Left ventricle myocardium inferior (tissue), 1 donor: ENCODE measurements around the gene ATL2. TPM values are rescaled to one million over a fixed set of nuclear protein-coding genes. Genes with fewer than 3 reads are reported as not detected.
"Not testable (repeated sequence)": the region's sequence is repeated elsewhere in the genome, so short reads cannot be mapped to it uniquely, and the experiment has no call there.

Experiments used
- DNase-seq: peaks from one replicate; pipeline ENCODE4 v3.0.0-alpha.2; 2020
- H3K27ac ChIP-seq: fragments of 200-600 bp; replicated peaks from 2 replicates; pipeline ENCODE4 v1.8.0; 2021
- H3K27me3 ChIP-seq: fragments of 200-600 bp; 2 replicates; pipeline ENCODE4 v1.8.0; 2021; ENCODE audit warnings: low read depth
- H3K36me3 ChIP-seq: fragments of 200-600 bp; 2 replicates; pipeline ENCODE4 v1.8.0; 2021
- H3K4me1 ChIP-seq: fragments of 200-600 bp; 2 replicates; pipeline ENCODE4 v1.8.0; 2021
- H3K4me3 ChIP-seq: fragments of 200-600 bp; 2 replicates; pipeline ENCODE4 v1.8.0; 2021; ENCODE audit warnings: mild to moderate bottlenecking, moderate library complexity
- H3K9me3 ChIP-seq: fragments of 200-600 bp; replicated peaks from 2 replicates; pipeline ENCODE4 v1.8.0; 2021
- CTCF ChIP-seq: fragments of 200-600 bp; IDR thresholded peaks from 2 replicates; pipeline ENCODE4 v1.8.0; 2021; ENCODE audit warnings: antibody characterized with exemption, mild to moderate bottlenecking, borderline replicate concordance
- intact Hi-C: fragments of 100-400 bp; cut with micrococcal nuclease; formaldehyde crosslinking; loops from one replicate; pipeline ENCODE4 v1.11.0; 2022
- total RNA-seq: library from RNA; stranded (reverse); fragmentation: NEBNext Ultra II Directional; extraction: Animal tissue kit (Norgen Biotek cat#: 25700); gene quantifications from one replicate; pipeline ENCODE4 v1.2.1, GENCODE V29; 2021
- donor health status: DM: no; HTN: yes; CAD: no; lungs with severe emphysema.

ATL2 gene
- total RNA-seq, 1 donor from 2014 or later, result 28.4 TPM

- Histone ChIP-seq H3K9me3 (no peaks in the 10 kb centered on the region), H3K4me3 (no peak overlapping the region), H3K27me3 (peaks cover 7% of the 10 kb centered on the region), H3K4me1 (no peaks in the 10 kb centered on the region), H3K27ac (no peak overlapping the region), H3K36me3 (no peaks in the 10 kb centered on the region)
- no peak for TF ChIP-seq CTCF
- DNase-seq, result no peak
- intact Hi-C loops, result no loop called here
These were observed 117.8 kb downstream of the ATL2 start for GRCh38 chr2:38259311-38259710.

GRCh38 chr2:38257680-38258079, 119.4 kb downstream of the ATL2 start:
- H3K27ac ChIP-seq, H3K9me3 ChIP-seq, H3K4me3 ChIP-seq, H3K36me3 ChIP-seq, DNase-seq, H3K27me3 ChIP-seq, H3K4me1 ChIP-seq, intact Hi-C loops: not testable (repeated sequence)

GRCh38 chr2:38256610-38257009, 120.5 kb downstream of the ATL2 start:
- no peak overlapping the region for H3K27ac ChIP-seq
- no peak for TF ChIP-seq CTCF
- H3K36me3 ChIP-seq, result no peaks in the 10 kb centered on the region
- no peak overlapping the region for H3K4me3 ChIP-seq
- no peaks in the 10 kb centered on the region for H3K9me3 ChIP-seq
- DNase-seq, result no peak
- H3K4me1 ChIP-seq, result no peaks in the 10 kb centered on the region
- no peaks in the 10 kb centered on the region for H3K27me3 ChIP-seq
- intact Hi-C loops, result no loop called here

- DNase-seq, result no peak
- Histone ChIP-seq H3K27me3 (no peaks in the 10 kb centered on the region), H3K4me3 (no peak overlapping the region), H3K27ac (no peak overlapping the region), H3K36me3 (no peaks in the 10 kb centered on the region), H3K9me3 (no peaks in the 10 kb centered on the region), H3K4me1 (no peaks in the 10 kb centered on the region)
- no peak for TF ChIP-seq CTCF
- intact Hi-C loops, result no loop called here
These were observed 121.9 kb downstream of the ATL2 start for GRCh38 chr2:38255211-38255610.

- Histone ChIP-seq H3K27me3 (no peaks in the 10 kb centered on the region), H3K27ac (no peak overlapping the region), H3K36me3 (no peaks in the 10 kb centered on the region), H3K4me3 (no peak overlapping the region), H3K9me3 (no peaks in the 10 kb centered on the region), H3K4me1 (no peaks in the 10 kb centered on the region)
- TF ChIP-seq CTCF, result no peak
- intact Hi-C loops, result no loop called here
- DNase-seq, result no peak
These were observed 122.3 kb downstream of the ATL2 start for GRCh38 chr2:38254796-38255195.

GRCh38 chr2:38251940-38252339, 125.1 kb downstream of the ATL2 start:
- no peak for DNase-seq
- Histone ChIP-seq H3K27ac (no peak overlapping the region), H3K27me3 (no peaks in the 10 kb centered on the region), H3K36me3 (no peaks in the 10 kb centered on the region), H3K4me3 (no peak overlapping the region), H3K9me3 (no peaks in the 10 kb centered on the region), H3K4me1 (no peaks in the 10 kb centered on the region)
- intact Hi-C loops, result no loop called here
- TF ChIP-seq CTCF, result no peak
